ENCODE measurements around the gene OLFM1. TPM values are rescaled to one million over a fixed set of nuclear protein-coding genes. Genes with fewer than 3 reads are reported as not detected.
A peak's percentile ranks its signal among the peaks of the same experiment; 100 is the strongest.

Gene OLFM1
- total and polyA plus RNA-seq, 7 donors: 4.8 to 23.1 (median 11.2) TPM

DNA sequence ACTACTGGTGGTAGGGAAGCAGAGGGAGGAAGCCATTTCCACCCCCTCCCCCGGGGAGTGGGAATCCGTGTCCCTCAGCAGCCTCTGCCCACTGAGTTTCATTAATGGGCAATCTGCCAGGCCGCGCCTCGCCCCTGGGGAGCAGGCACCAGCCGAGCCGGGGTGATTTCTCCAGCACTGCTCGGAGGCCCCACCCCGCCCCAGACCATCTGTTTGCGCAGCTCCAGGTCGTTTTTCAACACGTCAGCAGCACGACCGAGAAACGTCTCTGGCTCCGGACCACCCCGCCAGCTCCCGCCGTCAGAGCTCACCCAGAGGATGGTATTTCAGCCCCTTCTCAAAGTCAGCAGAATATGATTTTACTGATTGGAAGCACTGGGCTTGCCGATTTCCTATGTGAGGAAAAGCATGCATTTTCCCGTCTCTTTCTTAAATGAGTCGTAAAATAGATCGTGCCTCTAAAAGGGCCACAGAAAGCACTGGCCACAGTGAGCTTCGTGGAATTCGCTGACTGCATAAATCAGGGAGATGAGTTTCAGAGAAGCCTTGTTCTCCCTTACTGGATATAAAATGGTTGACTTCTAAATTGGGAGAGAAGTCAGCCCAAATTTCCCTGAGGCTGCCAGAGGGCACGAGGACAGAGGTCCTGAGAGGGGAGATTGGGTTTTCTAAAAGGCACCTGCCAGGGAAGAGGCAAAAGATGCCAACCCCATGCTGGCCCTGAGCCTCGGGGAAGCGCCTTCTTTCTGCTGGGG, 47.0 kb downstream of the OLFM1 start:
- intact Hi-C loops (cut with DNase I): no loop called here
- H3K36me3 ChIP-seq (ENCODE audit: insufficient read depth in 1 of 2, low read depth in 1 of 2): no peaks in the 10 kb centered on the region
- WGBS, 3 donors: 18 to 23% (median 19%) methylated on average over 28 of the region's 28 CpGs
- peaks cover 14% of the 10 kb centered on the region for H3K4me1 ChIP-seq
- no peaks in the 10 kb centered on the region for H3K27me3 ChIP-seq (ENCODE audit: insufficient read depth in 3 of 3, low read length in 2 of 3)
- peak overlapping the region; percentile 30 for H3K4me3 ChIP-seq
- ATAC-seq (peak; percentile 83 to 88 (median 86)), DNase-seq (peak; percentile 62 to 80)
- TF ChIP-seq, protein P1, sequence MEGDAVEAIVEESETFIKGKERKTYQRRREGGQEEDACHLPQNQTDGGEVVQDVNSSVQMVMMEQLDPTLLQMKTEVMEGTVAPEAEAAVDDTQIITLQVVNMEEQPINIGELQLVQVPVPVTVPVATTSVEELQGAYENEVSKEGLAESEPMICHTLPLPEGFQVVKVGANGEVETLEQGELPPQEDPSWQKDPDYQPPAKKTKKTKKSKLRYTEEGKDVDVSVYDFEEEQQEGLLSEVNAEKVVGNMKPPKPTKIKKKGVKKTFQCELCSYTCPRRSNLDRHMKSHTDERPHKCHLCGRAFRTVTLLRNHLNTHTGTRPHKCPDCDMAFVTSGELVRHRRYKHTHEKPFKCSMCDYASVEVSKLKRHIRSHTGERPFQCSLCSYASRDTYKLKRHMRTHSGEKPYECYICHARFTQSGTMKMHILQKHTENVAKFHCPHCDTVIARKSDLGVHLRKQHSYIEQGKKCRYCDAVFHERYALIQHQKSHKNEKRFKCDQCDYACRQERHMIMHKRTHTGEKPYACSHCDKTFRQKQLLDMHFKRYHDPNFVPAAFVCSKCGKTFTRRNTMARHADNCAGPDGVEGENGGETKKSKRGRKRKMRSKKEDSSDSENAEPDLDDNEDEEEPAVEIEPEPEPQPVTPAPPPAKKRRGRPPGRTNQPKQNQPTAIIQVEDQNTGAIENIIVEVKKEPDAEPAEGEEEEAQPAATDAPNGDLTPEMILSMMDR (IDR thresholded peaks at IDR 0.05): no peak
- H3K9me3 ChIP-seq: no peaks in the 10 kb centered on the region
- H3K27ac ChIP-seq: peak overlapping the region; percentile 65

DNA sequence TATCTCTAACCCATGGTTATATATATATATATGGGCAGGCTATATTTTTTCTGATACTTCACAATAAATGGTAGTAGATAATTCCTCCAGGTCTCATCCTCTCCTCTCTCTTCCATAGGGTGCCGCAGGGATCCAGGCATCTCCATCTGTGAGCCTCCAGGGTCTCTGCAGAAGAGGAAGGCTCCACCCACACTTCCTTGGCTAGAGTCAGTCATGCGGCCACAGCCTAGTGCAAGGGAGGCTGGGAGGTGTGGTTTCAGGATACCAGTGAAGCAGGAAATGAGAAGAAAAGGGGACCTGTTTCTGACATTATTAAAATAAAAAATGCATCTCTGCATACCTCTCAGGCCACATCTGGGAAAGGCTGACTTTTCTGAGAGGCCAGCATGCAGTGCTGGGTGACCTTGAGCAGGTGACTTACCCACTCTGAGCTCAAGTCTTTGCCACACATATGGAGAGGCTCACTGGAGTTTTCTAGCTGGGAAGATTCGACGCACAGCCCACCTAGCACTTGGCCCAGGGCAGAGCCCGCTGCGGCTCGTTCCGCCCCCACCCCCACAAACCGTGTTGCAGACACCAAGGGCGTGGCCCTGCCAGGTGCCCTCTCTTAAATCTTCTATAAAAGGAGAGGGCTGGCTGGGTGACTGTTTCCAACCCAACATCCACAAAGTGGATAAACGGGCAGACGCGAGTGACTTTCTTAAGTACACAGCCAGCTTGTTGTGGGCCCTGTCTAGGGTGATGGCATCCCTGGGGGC, 47.9 kb downstream of the OLFM1 start:
- Histone ChIP-seq H3K27ac (peak overlapping the region; percentile 65), H3K27me3 (ENCODE audit: insufficient read depth in 3 of 3, low read length in 2 of 3) (no peaks in the 10 kb centered on the region), H3K36me3 (ENCODE audit: insufficient read depth in 1 of 2, low read depth in 1 of 2) (no peaks in the 10 kb centered on the region), H3K4me1 (peaks cover 14% of the 10 kb centered on the region), H3K4me3 (no peak overlapping the region), H3K9me3 (no peaks in the 10 kb centered on the region)
- ATAC-seq (no peak), DNase-seq (no peak)
- 86 to 92% (median 88%) methylated on average over 13 of the region's 13 CpGs for WGBS, 3 donors
- intact Hi-C loops (cut with DNase I): no loop called here
- TF ChIP-seq, protein P1 (IDR thresholded peaks at IDR 0.05): no peak

DNA sequence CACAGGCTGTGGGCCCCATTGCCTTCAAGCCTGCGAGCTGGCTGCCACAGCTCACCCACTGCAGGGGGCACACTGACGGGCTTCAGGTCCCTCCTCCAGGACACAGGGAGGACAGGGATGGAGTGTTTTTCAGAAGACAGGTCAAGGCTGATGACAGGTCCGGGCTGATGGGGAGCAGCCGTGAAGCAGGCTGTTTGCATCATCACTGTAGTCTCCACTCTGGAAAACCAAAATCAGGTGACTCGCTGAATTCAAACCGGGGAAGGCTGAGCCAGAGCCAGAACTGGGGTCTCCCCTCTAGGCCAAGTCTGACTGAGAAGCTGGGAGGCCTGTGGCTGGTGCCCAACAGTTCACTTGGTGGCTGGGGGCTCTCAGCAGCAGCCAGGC, 48.5 kb downstream of the OLFM1 start:
- DNase-seq: no peak
- Histone ChIP-seq H3K27ac (no peak overlapping the region), H3K4me3 (no peak overlapping the region), H3K4me1 (peaks cover 14% of the 10 kb centered on the region), H3K9me3 (no peaks in the 10 kb centered on the region), H3K36me3 (ENCODE audit: insufficient read depth in 1 of 2, low read depth in 1 of 2) (no peaks in the 10 kb centered on the region), H3K27me3 (ENCODE audit: insufficient read depth in 3 of 3, low read length in 2 of 3) (no peaks in the 10 kb centered on the region)
- TF ChIP-seq, protein P1 (IDR thresholded peaks at IDR 0.05): no peak
- ATAC-seq: no peak
- 77 to 85% (median 81%) methylated on average over 6 of the region's 6 CpGs for WGBS, 3 donors
- intact Hi-C loops (cut with DNase I): no loop called here

GRCh38 chr9:135136481-135136880, 49.0 kb downstream of the OLFM1 start:
- intact Hi-C loops (cut with DNase I): no loop called here
- ATAC-seq (no peak), DNase-seq (no peak)
- no peak overlapping the region for H3K27ac ChIP-seq
- H3K4me3 ChIP-seq: no peak overlapping the region
- H3K36me3 ChIP-seq (ENCODE audit: insufficient read depth in 1 of 2, low read depth in 1 of 2): no peaks in the 10 kb centered on the region
- TF ChIP-seq, protein P1 (IDR thresholded peaks at IDR 0.05): no peak
- H3K27me3 ChIP-seq (ENCODE audit: insufficient read depth in 3 of 3, low read length in 2 of 3): no peaks in the 10 kb centered on the region
- no peaks in the 10 kb centered on the region for H3K9me3 ChIP-seq
- peaks cover 14% of the 10 kb centered on the region for H3K4me1 ChIP-seq
- 63 to 73% (median 68%) methylated on average over 9 of the region's 9 CpGs for whole genome bisulfite sequencing, 3 donors

Measured in psoas muscle (tissue), 8 donors.